Globus pallidus (tissue), 1 donor: ENCODE measurements around the gene VPS36.
"Not testable (repeated sequence)": the region's sequence is repeated elsewhere in the genome, so short reads cannot be mapped to it uniquely, and the experiment has no call there.

Experiments used
- DNase-seq: peaks from one replicate; pipeline ENCODE4 v3.0.0-alpha.2; 2015; ENCODE audit warnings: low spot score

The VPS36 gene, protein sequence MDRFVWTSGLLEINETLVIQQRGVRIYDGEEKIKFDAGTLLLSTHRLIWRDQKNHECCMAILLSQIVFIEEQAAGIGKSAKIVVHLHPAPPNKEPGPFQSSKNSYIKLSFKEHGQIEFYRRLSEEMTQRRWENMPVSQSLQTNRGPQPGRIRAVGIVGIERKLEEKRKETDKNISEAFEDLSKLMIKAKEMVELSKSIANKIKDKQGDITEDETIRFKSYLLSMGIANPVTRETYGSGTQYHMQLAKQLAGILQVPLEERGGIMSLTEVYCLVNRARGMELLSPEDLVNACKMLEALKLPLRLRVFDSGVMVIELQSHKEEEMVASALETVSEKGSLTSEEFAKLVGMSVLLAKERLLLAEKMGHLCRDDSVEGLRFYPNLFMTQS

DNA sequence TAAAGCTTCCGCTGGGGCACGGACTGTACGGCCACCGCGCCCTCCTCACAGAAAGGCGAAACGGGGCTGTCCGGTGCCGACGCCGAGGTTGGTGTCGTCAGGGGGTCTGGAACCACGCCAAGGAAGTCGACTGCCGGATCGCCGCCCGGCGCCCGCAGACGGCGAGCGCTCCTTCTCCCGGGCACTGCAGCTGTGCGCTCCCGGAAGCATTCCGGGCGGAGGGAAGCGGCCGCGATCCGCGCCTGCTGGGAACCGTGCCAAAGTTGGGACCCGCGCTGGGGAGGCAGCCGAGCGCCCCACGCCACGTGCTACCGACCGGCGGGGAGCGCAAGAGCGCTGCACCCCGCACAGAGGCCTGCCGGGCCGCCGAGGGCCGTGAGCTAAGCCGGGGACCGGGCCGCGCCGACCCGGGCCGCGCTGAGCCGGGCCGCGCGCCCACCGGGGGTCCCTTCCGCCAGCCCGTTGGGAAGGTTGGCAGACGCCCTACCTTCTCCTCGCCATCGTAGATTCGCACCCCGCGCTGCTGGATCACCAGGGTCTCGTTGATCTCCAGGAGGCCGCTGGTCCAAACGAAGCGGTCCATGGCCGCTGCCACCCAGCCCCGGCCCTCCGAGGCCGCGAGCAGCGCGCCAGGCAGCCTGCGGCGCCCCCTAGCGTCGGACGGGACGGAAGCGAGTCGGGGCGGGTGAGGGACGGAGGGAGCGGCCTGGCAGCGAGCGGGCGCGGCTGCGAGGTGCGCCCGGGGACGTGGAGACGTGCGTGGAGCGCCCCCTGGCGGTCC is at the start of gene VPS36:
VPS36 (minus strand) TSS at position 623 of the 781 bp plus-strand sequence; CDS start at position 583, 40 bp downstream.
- DNase-seq = peak; percentile 95

DNA sequence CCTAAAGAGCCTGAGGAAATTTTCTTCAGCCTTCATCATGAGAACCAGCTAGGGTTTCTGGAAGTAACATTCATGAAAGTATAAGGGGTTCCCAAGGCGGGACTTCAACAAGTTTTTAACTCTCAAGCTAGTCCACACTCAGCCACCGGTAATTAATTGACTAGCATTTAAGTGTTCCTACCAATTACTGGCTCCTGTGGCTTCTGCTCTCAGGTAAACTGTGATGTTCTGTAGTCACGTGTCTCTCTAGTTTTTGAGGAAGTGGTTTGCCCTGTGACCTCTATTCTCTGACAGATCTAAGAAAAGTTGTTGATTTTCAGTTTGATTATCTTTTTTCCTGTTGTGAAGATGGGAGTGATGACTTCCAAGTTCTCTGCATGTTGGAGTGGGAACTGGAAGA is 47.5 kb upstream of the VPS36 start:
- not testable (repeated sequence) for DNase-seq

DNA sequence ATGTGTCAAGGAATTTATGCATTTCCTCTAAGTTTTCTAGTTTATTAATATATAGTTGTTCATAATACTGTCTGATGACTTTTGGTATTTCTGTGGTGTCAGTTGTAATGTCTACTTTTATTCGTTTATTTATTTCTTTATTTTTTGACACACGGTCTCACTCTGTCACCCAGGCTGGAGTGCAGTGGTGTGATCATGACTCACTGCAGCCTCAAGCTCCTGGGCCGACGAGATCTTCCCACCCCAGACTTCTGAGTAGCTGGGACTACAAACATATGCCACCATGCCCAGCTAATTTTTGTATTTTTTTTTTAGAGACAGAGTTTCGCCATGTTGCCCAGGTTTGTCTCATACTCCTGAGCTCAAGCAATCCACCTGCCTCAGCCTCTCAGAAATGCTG is 43.8 kb upstream of the VPS36 start:
- DNase-seq = not testable (repeated sequence)

DNA sequence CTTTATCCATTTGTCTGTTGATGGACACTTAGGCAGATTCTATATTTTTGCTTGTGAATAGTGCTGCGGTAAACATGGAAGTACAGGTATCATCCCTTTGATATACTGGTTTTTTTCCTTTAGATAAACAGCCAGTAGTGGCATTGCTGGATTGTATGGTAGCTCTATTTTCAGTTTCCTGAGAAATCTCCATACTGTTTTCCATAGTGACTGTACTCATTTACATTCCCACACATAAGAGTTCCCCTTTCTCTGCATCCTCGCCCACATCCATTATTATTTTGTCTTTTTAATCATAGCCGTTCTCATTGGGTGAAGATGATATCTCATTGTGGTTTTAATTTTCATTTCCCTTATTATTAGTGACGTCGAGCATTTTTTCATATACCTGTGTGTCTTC is 40.6 kb upstream of the VPS36 start:
- not testable (repeated sequence) for DNase-seq

DNA sequence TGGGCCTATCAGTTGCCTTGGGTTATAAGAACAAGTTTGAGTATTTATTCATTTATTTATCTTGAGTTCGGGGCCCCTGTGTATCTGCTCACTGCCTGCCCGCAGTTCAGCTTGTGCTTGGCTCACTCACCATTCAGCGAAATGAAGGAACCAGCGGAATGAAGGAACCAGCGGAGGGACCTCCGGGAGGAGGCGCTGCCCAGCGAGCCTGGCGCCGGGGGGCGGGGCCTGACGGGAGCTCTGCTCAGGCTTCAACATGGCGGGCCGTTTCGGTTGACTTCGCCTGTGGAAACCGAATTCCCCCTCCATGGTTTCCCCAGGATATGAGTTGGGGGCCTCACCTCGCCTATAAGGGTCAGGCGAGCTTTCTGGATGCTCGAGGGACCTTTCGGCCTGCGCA is 38.3 kb upstream of the VPS36 start:
- not testable (repeated sequence) for DNase-seq

DNA sequence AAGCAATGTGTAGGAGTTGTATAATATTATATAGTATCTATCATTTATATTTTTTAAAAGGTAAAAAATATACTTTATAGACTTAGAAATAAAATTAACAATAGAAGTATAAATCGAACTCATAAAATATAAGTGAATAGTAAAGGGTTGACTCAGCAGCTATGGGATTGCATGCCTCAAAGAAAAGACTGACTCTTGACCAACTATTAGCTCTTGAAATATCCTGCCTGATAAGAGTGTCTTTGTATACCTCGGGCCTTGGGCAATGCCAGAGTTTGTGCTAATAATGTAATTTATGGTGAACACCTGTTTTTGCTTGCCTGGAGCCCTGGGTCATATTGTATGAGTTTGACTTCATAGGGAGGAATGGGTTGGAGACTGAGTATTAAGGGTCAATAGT is 36.6 kb upstream of the VPS36 start:
- DNase-seq = not testable (repeated sequence)

DNA sequence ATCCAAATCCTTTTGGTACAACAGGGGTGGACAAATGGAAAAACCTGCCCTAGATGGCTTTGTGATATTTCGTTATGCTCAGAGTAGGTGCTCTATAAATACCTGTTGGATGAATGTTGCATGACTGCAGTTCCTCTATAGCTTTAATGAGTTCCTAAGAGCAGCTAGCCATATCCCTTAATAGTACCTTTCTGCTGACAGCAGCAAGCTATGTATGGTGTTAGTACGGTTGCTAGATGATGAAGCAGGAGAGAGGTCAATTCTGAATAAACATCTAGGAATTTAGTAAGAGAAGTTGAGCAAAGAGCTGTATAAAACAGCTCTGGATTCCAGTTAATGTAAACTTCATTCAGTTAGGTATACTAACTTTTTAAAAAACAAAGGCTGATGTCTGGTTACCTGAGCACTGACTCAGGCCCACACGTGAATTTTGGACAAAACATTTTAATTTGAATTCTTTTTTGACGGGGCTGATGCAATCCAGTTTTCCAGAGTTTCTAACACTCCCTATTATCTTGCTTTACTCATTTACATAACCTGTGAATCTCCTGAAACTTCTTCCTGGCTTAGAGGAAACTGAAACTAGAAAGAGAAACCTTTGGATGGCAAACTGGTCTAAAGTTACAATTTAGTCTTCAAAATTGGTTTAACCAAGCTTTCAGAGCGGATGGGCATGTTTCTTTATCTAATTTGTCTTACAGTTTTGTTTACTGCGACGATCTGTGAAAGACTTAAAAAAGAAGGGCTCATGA is 30.4 kb upstream of the VPS36 start:
- DNase-seq = not testable (repeated sequence)

DNA sequence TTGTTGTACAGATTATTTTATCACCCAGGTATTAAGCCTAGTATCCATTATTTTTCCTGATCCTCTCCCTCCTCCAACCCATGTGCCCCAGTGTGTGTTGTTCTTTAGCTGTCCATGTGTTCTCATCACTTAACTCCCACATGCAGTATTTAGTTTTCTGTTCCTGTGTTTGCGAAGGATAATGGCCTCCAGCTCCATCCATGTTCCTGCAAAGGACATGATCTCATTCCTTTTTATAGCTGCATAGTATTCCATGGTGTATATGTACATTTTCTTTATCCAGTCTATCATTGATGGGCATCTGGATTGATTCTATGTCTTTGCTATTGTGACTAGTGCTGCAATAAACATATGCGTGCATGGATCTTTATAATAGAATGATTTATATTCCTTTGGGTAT is 18.1 kb upstream of the VPS36 start:
- not testable (repeated sequence) for DNase-seq

DNA sequence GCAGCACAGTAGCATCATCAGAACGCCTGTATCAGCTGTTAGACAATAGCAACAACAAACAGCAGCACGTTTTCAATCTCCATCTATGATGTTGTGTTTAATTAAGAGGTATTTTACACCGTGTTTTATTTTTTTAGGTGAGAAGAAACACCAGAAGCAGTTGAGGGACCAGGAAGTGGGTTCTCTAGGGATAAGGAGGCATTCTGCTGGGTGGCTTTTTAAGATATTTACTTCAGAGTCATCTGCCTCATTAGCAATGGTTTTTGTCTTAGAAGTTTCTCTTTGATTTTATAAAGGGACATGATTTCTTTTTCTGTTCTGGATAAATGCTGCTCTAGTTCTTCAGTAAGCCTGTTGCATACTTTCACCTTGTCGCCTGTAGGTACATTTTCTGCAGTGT is 13.1 kb upstream of the VPS36 start:
- DNase-seq = no peak

DNA sequence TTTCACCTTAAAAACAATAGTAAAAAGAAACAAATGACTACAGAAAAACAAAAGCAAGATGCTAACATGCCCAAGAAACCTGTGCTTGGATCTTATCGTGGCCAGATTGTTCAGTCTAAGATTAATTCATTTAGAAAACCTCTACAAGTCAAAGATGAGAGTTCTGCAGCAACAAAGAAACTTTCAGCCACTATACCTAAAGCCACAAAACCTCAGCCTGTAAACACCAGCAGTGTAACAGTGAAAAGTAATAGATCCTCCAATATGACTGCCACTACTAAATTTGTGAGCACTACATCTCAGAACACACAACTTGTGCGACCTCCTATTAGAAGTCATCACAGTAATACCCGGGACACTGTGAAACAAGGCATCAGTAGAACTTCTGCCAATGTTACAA is 10.8 kb upstream of the VPS36 start:
- DNase-seq = no peak

DNA sequence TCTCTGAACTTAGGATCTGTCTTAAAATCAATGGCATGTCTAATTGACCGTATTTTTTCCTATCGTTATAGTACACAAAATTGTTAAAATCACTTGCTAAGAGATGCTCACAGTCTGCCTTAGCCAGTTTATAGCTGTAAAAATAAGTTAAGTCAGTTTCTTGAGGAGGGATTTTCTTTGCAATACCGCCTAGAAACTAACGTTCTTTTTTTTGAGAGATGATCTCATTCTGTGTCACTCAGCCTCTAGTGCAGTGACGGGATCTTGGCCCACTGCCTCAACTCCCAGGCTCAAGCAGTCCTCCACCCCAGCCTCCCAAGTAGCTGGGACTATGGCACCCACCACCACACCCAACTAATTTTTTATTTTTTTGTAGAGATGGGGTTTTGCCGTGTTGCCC is 9.2 kb upstream of the VPS36 start:
- DNase-seq = no peak

DNA sequence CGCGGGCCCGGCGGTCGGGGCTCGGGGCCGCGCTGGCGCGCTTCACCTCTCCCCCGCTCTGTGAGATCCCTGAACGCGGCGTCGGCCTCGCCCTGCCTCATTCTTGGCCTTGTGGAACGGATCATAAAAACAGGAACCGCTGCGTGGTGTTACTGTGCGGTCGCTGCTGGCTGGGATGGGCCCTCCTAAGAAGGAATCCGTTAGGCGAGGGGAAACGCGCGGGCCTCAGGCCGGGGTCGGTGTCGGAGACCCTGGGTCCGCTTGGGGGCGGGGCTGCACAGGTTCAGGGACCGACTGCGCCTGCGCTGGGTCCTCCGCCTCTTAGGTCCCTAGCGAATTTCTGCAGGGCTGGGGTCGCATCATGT is 5.2 kb upstream of the VPS36 start:
- peak; percentile 39 for DNase-seq

DNA sequence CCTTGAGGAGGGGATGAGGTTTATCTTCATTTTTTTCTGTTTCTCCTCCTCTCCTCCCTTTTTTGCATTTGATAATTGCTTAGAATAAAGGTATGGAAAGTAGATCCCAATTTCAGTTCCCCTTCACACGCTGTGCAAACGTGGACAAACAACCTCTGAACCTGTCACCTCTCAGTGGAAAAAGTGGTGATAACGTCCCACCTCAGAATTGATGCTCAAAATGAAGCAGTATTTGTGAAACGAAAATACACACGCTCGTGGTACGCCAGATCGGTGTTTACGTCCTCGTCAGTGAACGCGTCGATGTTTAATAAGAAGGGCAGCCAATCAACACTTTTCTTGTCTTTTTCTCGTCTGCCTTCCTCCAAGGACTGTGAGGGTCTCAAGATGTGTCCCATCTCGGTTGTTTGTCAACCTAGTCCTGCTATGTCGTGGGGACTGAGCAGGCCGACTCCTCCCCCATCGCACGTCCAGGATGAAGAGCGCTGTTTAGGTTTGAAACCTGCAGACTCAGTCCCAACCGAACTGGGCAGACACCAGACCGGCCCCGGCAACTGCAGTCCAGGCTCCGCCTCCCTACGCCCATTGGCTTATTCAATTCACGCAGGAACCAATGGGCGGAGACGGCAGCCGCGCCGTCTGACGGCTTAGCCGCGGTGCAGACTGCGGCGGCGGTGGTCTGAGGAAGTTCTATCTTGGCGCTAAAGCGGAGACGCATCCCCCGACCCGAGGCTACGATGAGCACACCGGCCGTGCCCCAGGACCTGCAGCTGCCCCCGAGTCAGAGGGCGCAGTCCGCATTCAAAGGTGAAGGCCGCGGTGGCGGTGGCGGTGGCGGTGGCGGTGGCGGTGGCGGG is 4.6 kb upstream of the VPS36 start, which contains the start of gene CKAP2:
CKAP2 (plus strand) TSS at position 659 of the 857 bp plus-strand sequence; CDS start at position 738, 79 bp downstream.
- DNase-seq = peak; percentile 90

DNA sequence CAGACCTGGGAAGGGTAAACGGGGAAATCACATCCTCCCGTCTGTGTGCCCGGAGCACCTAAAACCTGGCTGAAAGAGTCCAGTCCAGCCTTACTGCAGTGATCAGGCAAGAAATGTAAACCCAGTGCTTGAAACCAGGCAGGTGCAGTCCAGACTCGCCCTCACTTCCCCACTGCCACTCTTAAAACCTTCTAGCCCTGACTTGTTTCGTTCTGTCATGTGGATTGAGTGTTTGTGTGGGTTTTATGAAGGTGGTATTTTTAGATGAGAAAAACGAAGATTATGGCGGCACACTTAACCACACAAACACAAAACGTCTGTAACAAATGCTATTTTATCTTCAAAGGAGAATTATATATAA is 4.0 kb upstream of the VPS36 start:
- no peak for DNase-seq

DNA sequence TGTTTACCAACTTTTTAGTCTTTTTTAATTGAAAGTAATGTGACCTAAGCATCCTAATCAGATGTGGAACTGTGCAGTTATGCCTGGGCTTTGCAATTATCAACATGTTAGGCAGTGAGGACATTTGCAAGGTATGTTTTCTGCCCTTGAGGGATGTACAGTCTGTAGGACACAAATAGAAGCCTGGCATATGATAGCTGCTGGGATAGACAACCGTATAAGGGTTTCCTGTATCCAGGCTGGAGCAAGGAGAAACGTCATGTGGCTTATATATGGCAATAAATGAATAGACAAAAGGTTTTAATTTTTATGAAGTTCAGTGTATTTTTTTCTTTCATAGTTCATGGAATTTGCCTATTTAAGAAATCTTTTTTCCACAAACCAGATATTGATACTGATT is 2.0 kb upstream of the VPS36 start:
- DNase-seq = no peak

DNA sequence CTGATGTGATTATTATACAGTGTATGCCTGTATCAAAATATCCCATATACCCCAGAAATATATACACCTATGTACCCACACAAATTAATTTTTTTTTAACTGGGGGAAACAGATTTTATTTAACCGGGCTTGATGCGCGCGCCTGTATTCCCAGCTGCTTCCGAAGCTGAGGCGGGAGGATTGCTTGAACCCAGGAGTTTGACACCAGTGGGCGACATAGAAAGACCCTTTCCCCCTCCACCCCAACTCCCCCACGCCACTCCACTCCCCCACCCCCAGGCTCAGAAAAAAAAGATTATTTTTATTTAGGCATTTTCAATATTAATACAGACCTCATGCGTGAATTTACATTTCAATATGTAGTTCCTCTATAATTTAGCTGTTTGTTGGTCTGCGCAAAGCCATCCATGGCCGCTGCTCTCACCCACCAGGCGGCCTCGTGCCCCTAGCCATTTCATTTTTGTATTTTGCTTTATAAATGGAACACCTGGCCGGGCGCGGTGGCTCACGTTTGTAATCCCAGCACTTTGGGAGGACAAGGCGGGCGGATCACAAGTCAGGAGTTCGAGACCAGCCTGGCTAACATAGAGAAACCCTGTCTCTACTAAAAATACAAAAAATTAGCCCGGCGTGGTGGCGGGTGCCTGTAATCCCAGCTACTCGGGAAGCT is 836 bp upstream of the VPS36 start:
- no peak for DNase-seq

DNA sequence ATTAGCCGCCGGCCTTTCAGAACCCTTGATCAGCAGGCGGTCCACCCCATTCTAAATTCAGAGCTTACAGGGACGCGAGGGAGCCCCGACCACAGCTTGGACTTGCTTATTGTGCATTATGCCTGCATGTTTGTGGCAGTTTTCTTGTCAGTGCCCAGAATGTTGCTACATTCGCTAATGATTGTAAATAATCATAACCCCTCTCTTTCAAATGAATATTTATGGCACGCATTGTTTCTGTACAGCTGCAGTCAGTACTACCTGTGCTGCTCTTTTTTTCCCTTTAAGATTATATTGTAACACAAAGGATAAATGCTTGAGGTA is 321 bp upstream of the VPS36 start:
- DNase-seq = no peak

DNA sequence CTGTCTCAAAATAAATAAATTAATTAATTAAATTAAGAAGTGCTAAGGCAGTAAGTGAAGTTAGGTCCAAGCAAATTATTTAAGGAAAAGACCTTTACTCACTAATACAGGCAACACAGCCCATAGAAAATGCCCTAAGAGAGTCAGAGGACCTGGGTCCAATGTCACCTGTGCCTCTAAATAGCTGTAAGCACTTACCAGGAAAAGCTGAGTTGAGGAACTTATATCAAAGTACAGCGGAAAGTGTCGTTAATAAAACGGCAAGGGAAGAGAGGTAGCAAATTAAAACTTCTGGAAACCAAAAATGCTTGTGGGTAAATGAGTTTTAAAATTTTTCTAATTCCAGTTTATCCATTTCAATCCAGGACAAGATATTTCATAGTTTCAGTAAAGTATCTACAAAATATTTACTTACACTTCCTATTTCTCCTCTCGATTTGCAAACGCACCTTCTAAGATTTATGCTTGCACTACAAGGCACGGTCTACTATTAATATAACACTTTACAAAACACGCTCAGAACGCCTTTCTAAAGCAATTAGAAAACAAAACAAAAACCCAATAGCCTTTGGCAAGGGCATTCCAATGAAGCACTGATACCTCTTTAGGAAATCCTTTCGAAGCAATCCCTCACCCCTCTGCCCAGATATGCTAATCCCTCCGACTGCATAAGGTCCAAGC is 963 bp downstream of the VPS36 start:
- no peak for DNase-seq

DNA sequence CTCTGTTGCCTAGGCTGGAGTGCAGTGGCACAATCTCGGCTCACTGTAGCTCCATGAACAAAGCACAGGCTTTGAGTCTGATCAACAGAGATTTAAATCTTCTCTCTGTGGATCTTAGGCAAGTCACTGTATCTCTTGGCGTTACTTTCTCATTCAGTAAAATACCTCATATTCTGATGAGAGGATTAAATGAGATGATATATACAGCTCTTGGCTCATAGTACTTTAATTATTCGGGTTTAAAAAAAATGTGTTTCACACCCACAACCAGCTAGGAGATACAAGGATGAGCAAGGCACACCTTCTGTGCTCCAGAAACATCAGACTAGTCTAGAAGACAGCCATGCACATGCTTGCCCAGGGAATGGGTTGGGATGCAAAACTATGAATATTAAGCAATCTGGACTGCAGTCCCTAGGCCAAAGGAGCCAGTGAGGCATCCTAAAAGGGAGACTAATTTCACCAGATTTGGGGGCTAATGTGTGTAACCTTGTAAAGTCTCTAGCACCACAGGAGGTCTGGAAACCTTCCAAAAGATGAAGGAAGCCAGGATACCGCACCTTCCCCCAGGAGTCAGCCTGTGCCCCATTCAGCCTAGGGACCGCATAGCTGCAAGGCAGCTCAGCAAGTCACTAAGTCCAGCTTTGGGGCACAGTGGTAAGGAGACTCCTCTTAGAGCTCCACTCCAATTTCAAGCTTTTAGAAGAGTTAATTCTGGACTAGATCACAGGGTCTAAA is 2.5 kb downstream of the VPS36 start:
- no peak for DNase-seq

DNA sequence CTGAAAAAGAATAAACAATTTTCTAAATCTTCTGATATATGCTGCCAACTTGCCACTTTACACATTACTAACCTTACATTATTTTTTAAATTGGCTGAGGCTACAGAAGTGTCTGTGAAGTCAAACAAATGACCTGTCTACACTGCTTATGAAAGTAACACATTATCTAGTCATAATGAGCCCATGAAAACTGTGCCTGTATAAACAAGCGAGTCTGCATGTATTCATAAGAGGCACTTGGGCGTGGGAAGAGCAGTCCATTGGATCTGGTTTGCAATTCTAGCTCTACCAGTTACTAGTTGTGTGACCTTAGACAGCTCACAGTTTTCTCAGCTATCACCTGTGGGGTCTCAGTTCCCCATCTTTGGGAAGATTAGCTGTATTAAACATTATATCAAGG is 3.1 kb downstream of the VPS36 start:
- no peak for DNase-seq
